ENCODE results near the gene ADAP1.

Gene ADAP1

DNA sequence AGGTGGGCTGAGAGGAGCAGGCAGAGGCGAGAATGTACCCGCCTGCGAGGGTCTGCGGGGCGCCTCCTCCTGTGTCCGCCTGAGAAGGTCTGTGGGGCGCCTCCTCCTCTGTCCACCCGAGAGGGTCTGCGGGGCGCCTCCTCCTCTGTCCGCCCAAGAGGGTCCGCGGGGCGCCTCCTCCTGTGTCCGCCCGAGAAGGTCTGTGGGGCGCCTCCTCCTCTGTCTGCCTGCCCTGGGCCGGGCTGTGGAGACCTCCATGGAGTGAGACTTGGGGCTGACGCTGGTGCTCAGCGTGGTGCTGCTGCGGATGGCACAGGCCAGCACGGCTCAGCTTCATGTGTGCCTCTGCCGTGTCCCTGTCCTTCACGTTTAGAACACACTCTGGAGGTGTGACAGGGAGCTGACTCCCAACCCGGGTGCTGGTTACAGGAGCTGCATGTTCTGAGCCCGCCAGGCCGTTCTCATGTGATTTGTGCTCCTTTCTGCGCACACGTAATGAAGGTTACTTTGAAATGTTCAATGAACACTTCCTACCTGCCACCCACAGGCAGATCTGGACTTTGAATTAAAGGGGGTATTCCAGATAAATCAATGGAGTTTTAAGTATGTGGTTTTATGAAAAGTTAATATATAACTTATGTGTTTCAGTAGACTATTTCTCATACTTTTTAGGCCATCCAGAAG is 98.7 kb downstream of the ADAP1 start:
- no peak for DNase-seq (ENCODE audit: low read depth)
- TF ChIP-seq, protein P1, sequence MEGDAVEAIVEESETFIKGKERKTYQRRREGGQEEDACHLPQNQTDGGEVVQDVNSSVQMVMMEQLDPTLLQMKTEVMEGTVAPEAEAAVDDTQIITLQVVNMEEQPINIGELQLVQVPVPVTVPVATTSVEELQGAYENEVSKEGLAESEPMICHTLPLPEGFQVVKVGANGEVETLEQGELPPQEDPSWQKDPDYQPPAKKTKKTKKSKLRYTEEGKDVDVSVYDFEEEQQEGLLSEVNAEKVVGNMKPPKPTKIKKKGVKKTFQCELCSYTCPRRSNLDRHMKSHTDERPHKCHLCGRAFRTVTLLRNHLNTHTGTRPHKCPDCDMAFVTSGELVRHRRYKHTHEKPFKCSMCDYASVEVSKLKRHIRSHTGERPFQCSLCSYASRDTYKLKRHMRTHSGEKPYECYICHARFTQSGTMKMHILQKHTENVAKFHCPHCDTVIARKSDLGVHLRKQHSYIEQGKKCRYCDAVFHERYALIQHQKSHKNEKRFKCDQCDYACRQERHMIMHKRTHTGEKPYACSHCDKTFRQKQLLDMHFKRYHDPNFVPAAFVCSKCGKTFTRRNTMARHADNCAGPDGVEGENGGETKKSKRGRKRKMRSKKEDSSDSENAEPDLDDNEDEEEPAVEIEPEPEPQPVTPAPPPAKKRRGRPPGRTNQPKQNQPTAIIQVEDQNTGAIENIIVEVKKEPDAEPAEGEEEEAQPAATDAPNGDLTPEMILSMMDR (IDR thresholded peaks at IDR 0.05; ENCODE audit: low read depth, low read length, missing control alignments): no peak
- H3K4me3 ChIP-seq (ENCODE audit: low read depth, low read length): no peak overlapping the region
- in situ Hi-C loops (cut with HindIII; ENCODE audit: low sequenced_read_pairs): no loop called here

- TF ChIP-seq, protein P1 (IDR thresholded peaks at IDR 0.05; ENCODE audit: low read depth, low read length, missing control alignments): no peak
- DNase-seq (ENCODE audit: low read depth): no peak
These were observed 100.2 kb downstream of the ADAP1 start for GRCh38 chr7:854118-854775.

DNA sequence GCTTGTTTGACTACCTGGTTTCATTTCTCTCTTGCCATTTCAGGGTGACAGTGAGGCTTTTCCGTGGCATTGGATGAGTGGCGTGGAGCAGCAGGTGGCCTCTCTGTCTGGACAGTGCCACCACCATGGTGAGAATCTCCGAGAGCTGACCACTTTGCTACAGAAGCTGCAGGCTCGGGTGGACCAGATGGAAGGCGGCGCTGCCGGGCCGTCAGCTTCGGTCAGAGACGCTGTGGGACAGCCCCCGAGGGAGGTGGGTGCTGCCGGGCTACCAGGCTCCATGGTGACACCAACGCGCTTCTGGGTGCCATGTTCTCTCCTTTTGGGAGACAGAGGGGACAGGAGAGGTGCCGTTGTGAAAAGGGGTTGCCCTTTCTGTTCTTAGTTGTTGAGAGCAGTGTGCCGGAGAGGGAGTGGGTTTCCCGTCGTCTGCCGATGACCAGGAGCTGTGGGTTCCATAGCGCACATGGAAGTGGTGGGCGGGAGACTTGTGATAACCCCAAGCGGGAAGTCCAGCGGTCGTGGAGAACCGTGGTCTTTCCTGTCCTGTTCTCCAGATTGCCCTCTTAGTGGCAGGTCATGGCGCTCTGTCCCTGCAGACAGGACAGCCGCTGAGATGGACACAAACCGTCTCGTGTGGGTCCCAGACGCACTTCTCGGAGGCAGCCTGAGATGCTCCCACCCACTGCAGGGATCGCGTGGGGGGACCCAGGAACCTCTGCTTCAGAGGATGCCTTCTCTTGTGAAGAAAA is 100.9 kb downstream of the ADAP1 start:
- no peak for DNase-seq (ENCODE audit: low read depth)
- in situ Hi-C loops (cut with HindIII; ENCODE audit: low sequenced_read_pairs): no loop called here
- TF ChIP-seq, protein P1 (IDR thresholded peaks at IDR 0.05; ENCODE audit: low read depth, low read length, missing control alignments): no peak
- no peak overlapping the region for H3K4me3 ChIP-seq (ENCODE audit: low read depth, low read length)

More at GRCh38 chr7:854118-854775, 100.2 kb downstream of the ADAP1 start:
- H3K4me3 ChIP-seq (ENCODE audit: low read depth, low read length): no peak overlapping the region
- in situ Hi-C loops (cut with HindIII; ENCODE audit: low sequenced_read_pairs): no loop called here

DNA sequence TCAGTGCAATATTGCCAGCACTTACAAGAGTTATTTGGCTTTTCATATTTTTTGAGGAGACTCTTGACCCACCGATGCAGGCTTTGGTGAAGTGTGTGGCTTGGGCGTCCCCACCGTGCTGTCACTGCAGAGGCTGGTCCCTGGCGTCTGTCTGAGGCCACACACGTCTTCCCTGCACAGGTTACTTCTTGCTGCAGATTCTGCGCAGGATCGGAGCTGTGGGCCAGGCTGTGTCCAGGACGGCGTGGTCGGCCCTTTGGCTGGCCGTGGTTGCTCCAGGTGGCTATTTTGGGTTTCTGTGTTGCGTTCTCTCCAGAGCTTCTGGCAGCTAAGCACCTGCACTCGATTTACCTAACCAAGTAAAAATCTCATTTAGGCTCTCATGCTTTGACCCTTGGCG is 103.3 kb downstream of the ADAP1 start:
- in situ Hi-C loops (cut with HindIII; ENCODE audit: low sequenced_read_pairs): no loop called here
- no peak for DNase-seq (ENCODE audit: low read depth)
- TF ChIP-seq, protein P1 (IDR thresholded peaks at IDR 0.05; ENCODE audit: low read depth, low read length, missing control alignments): no peak
- no peak overlapping the region for H3K4me3 ChIP-seq (ENCODE audit: low read depth, low read length)

DNA sequence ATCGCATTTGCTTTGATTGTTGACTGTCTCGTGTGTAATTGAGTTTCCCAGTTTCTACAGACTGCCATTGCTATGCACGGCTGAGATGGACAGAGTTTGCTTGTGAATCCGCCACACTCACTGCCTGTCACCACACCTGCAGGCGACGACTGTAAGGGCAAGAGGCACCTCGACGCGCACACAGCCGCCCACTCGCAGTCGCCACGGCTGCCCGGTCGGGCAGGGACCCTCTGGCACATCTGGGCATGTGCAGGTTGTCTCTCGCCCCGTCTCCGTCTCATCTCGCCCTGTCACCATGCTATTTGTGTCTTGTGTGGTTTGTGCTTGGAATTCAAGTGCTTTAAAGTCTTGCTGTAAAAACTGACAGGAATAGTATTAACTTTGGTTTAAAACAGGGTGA is 104.7 kb downstream of the ADAP1 start:
- H3K4me3 ChIP-seq (ENCODE audit: low read depth, low read length): no peak overlapping the region
- in situ Hi-C loops (cut with HindIII; ENCODE audit: low sequenced_read_pairs): no loop called here
- TF ChIP-seq, protein P1 (IDR thresholded peaks at IDR 0.05; ENCODE audit: low read depth, low read length, missing control alignments): no peak
- DNase-seq (ENCODE audit: low read depth): no peak

DNA sequence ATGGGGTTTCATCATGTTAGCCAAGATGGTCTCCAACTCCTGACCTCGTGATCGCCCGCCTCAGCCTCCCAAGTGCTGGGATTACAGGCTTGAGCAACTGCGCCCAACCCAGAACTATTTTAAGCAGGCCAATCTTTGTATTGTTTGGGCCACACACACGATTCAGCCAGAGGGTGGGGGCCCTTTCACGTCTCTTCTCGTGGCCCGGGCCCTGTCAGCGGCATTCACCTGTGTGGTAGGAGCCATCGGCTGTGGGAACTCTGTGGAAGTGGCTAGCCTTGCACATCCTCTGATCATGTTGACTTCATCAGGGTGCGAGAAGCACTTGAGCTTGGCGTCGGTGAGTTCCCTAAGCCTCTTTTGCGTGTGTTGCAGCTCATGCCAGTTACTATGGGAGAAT is 105.3 kb downstream of the ADAP1 start:
- TF ChIP-seq, protein P1 (IDR thresholded peaks at IDR 0.05; ENCODE audit: low read depth, low read length, missing control alignments): no peak
- no peak overlapping the region for H3K4me3 ChIP-seq (ENCODE audit: low read depth, low read length)
- no peak for DNase-seq (ENCODE audit: low read depth)
- in situ Hi-C loops (cut with HindIII; ENCODE audit: low sequenced_read_pairs): no loop called here

All from astrocyte of the cerebellum (primary cell).